NT2/D1 (cell line): ENCODE results near the gene NATD1.

ENCODE experiments used
- SUZ12 ChIP-seq: IDR thresholded peaks from 2 replicates; pipeline ENCODE4 v1.6.1; 2011; ENCODE audit not compliant: insufficient read length, insufficient read depth; ENCODE audit errors: extremely low read depth
- YY1 ChIP-seq: IDR thresholded peaks from 2 replicates; pipeline ENCODE4 v1.6.1; 2011; ENCODE audit not compliant: insufficient read length, insufficient read depth

GRCh38 chr17:21268596-21269188 lies 15.5 kb upstream of the NATD1 start:
- no peak for TF ChIP-seq YY1
- no peak for TF ChIP-seq SUZ12
